Kidney epithelial cell (primary cell): ENCODE data around the gene TBC1D5. TPM values are rescaled to one million over a fixed set of nuclear protein-coding genes. Genes with fewer than 3 reads are reported as not detected.

ENCODE experiments used
- DNase-seq: peaks from one replicate; pipeline ENCODE4 v3.0.0-alpha.2; 2010; ENCODE audit warnings: low read depth
- H3K27me3 ChIP-seq: 2 replicates; pipeline ENCODE4 v1.6.0; 2011; ENCODE audit warnings: low read length; ENCODE audit not compliant: control insufficient read depth, insufficient read depth
- H3K36me3 ChIP-seq: 2 replicates; pipeline ENCODE4 v1.5.1; 2011; ENCODE audit warnings: low read length; ENCODE audit not compliant: control insufficient read depth, insufficient read depth
- H3K4me3 ChIP-seq: 2 replicates; pipeline ENCODE4 v1.5.1; 2011; ENCODE audit warnings: low read depth, mild to moderate bottlenecking, control low read depth, low read length
- CTCF ChIP-seq: IDR thresholded peaks from 2 replicates; pipeline ENCODE4 v1.5.1; 2011; ENCODE audit warnings: mild to moderate bottlenecking, moderate library complexity, low read length, control low read depth, inconsistent platforms; ENCODE audit not compliant: insufficient read depth, poor library complexity, severe bottlenecking
- total RNA-seq: library from RNA; depleted of rRNA; stranded (reverse); fragments of >200 nt; gene quantifications from 2 replicates; pipeline ENCODE4 v1.2.3, GENCODE V29; 2015

Gene TBC1D5
- total RNA-seq, 1 donor from 2014 or later: 100 TPM

- H3K4me3 ChIP-seq: no peak overlapping the region
- no peaks in the 10 kb centered on the region for H3K36me3 ChIP-seq
- no peaks in the 10 kb centered on the region for H3K27me3 ChIP-seq
- no peak for TF ChIP-seq CTCF
- DNase-seq: no peak
These were observed 565.7 kb downstream of the TBC1D5 start for GRCh38 chr3:17176757-17177156.

GRCh38 chr3:17175187-17175807 lies 567.1 kb downstream of the TBC1D5 start:
- Histone ChIP-seq H3K36me3 (no peaks in the 10 kb centered on the region), H3K27me3 (no peaks in the 10 kb centered on the region), H3K4me3 (no peak overlapping the region)
- no peak for DNase-seq
- no peak for TF ChIP-seq CTCF

GRCh38 chr3:17166369-17166768 lies 576.1 kb downstream of the TBC1D5 start:
- no peak for TF ChIP-seq CTCF
- Histone ChIP-seq H3K36me3 (no peaks in the 10 kb centered on the region), H3K4me3 (no peak overlapping the region), H3K27me3 (no peaks in the 10 kb centered on the region)
- DNase-seq: no peak

GRCh38 chr3:17162116-17162515 lies 580.3 kb downstream of the TBC1D5 start:
- no peak for DNase-seq
- no peak for TF ChIP-seq CTCF
- no peaks in the 10 kb centered on the region for H3K27me3 ChIP-seq
- no peak overlapping the region for H3K4me3 ChIP-seq
- no peaks in the 10 kb centered on the region for H3K36me3 ChIP-seq

- no peaks in the 10 kb centered on the region for H3K36me3 ChIP-seq
- DNase-seq: no peak
- TF ChIP-seq CTCF: no peak
These were observed 581.8 kb downstream of the TBC1D5 start for GRCh38 chr3:17160597-17160996.

GRCh38 chr3:17158941-17159682 lies 583.3 kb downstream of the TBC1D5 start:
- TF ChIP-seq CTCF: no peak
- DNase-seq: no peak
- Histone ChIP-seq H3K4me3 (no peak overlapping the region), H3K27me3 (no peaks in the 10 kb centered on the region), H3K36me3 (no peaks in the 10 kb centered on the region)

More at GRCh38 chr3:17160597-17160996, 581.8 kb downstream of the TBC1D5 start:
- H3K4me3 ChIP-seq: no peak overlapping the region
- no peaks in the 10 kb centered on the region for H3K27me3 ChIP-seq
